GM19467 (cell line): ENCODE measurements around the gene RANBP6.

ENCODE experiments used
- ATAC-seq: cut with Tn5 transposase; IDR thresholded peaks from one replicate; pipeline ENCODE4 v1.9.1; 2021; ENCODE audit warnings: mild to moderate bottlenecking, moderate library complexity; ENCODE audit not compliant: unreplicated experiment

Gene RANBP6

DNA sequence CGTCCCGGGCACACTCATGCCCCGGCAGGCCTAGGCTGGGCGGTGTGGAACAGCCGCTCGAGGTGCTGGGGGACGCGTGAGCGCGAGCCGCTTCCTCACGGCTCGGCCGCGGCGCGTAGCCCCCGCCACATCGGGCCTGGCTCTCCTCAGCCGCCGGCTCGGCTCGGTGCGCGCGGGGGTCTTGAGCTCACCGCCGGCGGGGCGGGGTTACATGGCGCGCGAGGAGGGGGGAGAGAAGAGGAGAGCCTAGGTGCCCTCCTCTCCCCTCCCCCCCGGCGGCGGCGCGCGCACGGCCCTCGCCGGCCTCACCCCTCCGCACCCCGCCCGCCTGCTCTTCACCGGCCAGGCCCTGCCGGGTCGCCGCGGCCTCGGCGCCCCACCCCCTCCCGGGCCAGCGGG, 7.7 kb downstream of the RANBP6 start:
- ATAC-seq: peak; percentile 43

DNA sequence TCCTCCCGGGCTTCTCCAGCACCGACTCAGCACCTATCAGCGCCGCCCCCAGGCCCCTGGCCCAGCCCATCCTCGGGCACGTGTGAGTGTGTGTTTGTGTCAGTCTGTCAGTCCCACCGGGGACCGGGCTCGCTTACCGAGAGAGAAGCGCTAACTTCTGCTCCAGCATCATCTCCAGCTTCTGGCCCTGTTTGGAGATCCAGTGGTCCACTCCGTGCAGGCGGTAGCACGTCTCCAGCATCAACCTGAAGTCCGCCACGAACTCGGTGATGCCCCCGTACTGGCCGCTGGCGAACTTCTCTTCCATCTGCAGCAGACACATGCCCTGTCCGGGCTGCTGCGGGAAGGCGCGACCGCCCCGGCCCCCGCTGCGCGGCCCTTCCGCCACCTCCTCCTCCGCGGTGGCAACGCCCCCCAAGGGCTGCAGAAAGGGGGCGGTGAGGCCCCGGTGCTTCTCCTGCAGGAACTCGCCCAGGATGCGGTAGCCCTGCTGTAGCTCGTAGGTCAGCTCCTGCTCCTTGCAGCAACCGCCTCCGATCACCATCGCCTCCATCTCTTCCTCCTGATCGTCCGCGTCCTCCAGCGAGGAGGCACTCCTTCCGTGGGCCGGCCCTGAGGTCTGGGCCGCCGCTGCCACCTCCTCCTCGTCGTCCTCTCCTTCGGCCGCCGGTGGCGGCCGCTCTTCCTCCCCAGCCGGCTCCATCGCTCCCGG, 8.2 kb downstream of the RANBP6 start:
- ATAC-seq: peak; percentile 71

- ATAC-seq: no peak
Measured at GRCh38 chr9:6006749-6007057, 8.7 kb downstream of the RANBP6 start.

DNA sequence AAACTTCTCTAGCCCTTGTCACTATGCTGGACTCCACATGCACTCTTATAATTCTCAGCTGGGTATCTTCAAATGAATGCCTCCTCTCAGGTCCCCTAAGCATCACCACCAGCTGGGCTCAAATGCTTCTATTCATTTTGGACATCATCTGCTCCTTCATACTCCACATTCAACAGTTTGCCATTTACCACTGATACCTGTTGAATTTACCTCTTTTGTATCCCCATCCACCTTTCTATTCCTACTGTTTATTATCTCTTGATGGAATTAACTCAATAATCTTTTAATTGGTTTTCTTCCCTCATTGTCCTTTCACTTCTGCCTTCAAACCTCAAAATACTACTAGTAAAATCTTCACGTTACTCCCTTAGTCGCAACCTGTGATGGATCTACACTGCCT, 14.5 kb downstream of the RANBP6 start:
- ATAC-seq: no peak

- ATAC-seq: no peak
Measured at GRCh38 chr9:5999443-6000101, 15.9 kb downstream of the RANBP6 start.

DNA sequence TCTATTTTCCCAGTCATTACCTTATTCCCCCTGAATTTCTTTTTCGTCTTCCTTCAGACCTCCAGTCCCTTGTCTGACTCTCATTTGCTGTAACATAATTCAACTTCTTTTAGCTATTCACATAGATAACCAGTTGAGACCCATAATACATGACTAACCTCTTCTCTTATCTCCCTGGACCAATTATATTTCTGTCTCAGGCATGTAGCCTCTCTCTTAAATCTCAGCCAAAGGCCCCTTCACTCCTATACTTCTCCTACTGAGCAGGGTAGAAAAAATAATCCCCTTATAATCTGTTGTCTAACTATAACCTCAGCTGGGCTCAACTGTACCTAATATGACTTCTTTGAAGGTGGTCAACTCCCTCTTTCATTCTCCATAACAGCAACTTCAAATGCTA, 20.9 kb downstream of the RANBP6 start:
- no peak for ATAC-seq

GRCh38 chr9:5988265-5988664, 27.2 kb downstream of the RANBP6 start:
- ATAC-seq: no peak

DNA sequence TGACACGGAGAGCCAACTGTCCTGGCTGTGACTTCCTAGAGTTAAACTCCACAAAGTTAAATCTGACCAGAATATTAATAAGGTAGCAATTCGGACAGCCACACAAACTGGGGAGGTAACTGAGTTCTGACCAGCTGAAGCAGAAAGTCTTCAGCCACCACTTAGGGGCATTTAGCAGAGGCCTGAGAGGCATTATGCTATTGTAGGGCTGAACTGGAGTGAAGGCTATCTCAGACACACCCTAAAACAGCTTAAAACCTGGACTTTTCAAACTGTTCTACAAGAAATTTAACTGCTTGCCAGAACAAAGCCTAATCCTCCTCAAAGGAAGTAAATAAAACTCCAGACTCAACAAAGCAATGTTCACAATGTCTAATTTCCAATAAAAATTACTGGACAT, 32.4 kb downstream of the RANBP6 start:
- no peak for ATAC-seq

- no peak for ATAC-seq
Measured at GRCh38 chr9:5982317-5982716, 33.1 kb downstream of the RANBP6 start.

- ATAC-seq: no peak
Measured at GRCh38 chr9:5978523-5978922, 36.9 kb downstream of the RANBP6 start.

- ATAC-seq: peak; percentile 55
Measured at GRCh38 chr9:5976674-5977397, 38.6 kb downstream of the RANBP6 start.

DNA sequence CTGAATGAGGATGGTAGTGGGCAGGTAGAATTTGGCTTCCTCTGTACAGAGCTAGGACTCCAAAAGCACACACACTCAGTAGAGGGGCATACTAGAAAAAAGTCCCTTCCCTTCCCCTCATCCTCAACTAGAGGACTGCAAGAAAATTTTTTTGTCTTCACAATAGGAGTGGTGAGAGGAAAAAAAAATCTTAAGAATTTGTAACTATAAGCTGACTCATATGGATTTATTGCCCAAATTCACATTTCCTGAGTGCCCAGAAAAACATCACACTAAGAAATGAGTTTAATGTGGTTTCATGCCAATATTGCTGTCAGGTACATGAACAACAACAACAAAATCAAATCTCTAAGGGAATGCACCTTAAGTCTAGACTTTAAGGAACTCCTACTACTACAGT, 43.7 kb downstream of the RANBP6 start:
- ATAC-seq: no peak
